H9 (cell line): ENCODE results near the gene ACADM. TPM values are rescaled to one million over a fixed set of nuclear protein-coding genes. Genes with fewer than 3 reads are reported as not detected.
A peak's percentile ranks its signal among the peaks of the same experiment; 100 is the strongest.

Source experiments
- DNase-seq: peaks from one replicate; pipeline ENCODE4 v3.0.0-alpha.2; 2017
- H2AFZ ChIP-seq: one replicate; pipeline ENCODE4 v1.6.1; 2013; ENCODE audit warnings: mild to moderate bottlenecking, low read length, control low read depth, moderate library complexity
- H2AK5ac ChIP-seq: 2 replicates; pipeline ENCODE4 v1.6.1; 2013; ENCODE audit warnings: low read length, control low read depth, mixed read lengths; ENCODE audit not compliant: insufficient read length
- H2BK120ac ChIP-seq: one replicate; pipeline ENCODE4 v1.6.1; 2013; ENCODE audit warnings: low read depth, mild to moderate bottlenecking, low read length, control low read depth, inconsistent platforms; ENCODE audit not compliant: poor library complexity, severe bottlenecking
- H2BK12ac ChIP-seq: 2 replicates; pipeline ENCODE4 v1.6.1; 2013; ENCODE audit warnings: low read length, control low read depth, mixed read lengths, low read depth; ENCODE audit not compliant: insufficient read length
- H2BK15ac ChIP-seq: 2 replicates; pipeline ENCODE4 v1.6.1; 2013; ENCODE audit warnings: low read depth, low read length, control low read depth
- H2BK20ac ChIP-seq: one replicate; pipeline ENCODE4 v1.6.1; 2013; ENCODE audit warnings: low read depth, mild to moderate bottlenecking, low read length, control low read depth, inconsistent platforms; ENCODE audit not compliant: poor library complexity, severe bottlenecking
- H2BK5ac ChIP-seq: 2 replicates; pipeline ENCODE4 v1.6.1; 2013; ENCODE audit warnings: low read length, control low read depth, mixed read lengths; ENCODE audit not compliant: insufficient read length
- H3K14ac ChIP-seq: 2 replicates; pipeline ENCODE4 v1.6.1; 2013; ENCODE audit warnings: low read length, control low read depth; ENCODE audit not compliant: insufficient read depth
- H3K18ac ChIP-seq: 2 replicates; pipeline ENCODE4 v1.6.1; 2013; ENCODE audit warnings: low read depth, mild to moderate bottlenecking, mixed read lengths, low read length, control low read depth; ENCODE audit not compliant: insufficient read length
- H3K23ac ChIP-seq: 2 replicates; pipeline ENCODE4 v1.6.1; 2013; ENCODE audit warnings: low read length, control low read depth, mixed read lengths, low read depth; ENCODE audit not compliant: insufficient read length
- H3K23me2 ChIP-seq: 2 replicates; pipeline ENCODE4 v1.6.1; 2013; ENCODE audit warnings: low read depth, mild to moderate bottlenecking, mixed read lengths, low read length, control low read depth; ENCODE audit not compliant: insufficient read length, poor library complexity, severe bottlenecking
- H3K27ac ChIP-seq: 2 replicates; pipeline ENCODE4 v1.5.1; 2013; ENCODE audit warnings: low read length, control low read depth, mixed read lengths, low read depth; ENCODE audit not compliant: insufficient read length
- H3K27me3 ChIP-seq: 2 replicates; pipeline ENCODE4 v1.6.1; 2013; ENCODE audit warnings: low read length, control low read depth, inconsistent platforms; ENCODE audit not compliant: insufficient read depth
- H3K4ac ChIP-seq: 2 replicates; pipeline ENCODE4 v1.6.1; 2013; ENCODE audit warnings: low read depth, mild to moderate bottlenecking, control low read depth, inconsistent platforms, low read length, moderate library complexity
- H3K4me1 ChIP-seq: 2 replicates; pipeline ENCODE4 v1.6.1; 2013; ENCODE audit warnings: low read length, control low read depth, inconsistent platforms; ENCODE audit not compliant: insufficient read depth
- H3K4me2 ChIP-seq: 2 replicates; pipeline ENCODE4 v1.6.1; 2013; ENCODE audit warnings: low read length, control low read depth, mixed read lengths; ENCODE audit not compliant: insufficient read length, insufficient read depth
- H3K56ac ChIP-seq: 2 replicates; pipeline ENCODE4 v1.6.1; 2013; ENCODE audit warnings: low read depth, mild to moderate bottlenecking, mixed read lengths, low read length, control low read depth; ENCODE audit not compliant: insufficient read length
- H3K79me1 ChIP-seq: 2 replicates; pipeline ENCODE4 v1.6.1; 2013; ENCODE audit warnings: low read depth, mild to moderate bottlenecking, moderate library complexity, low read length, control low read depth, inconsistent platforms; ENCODE audit not compliant: insufficient read depth, poor library complexity, severe bottlenecking
- H3K79me2 ChIP-seq: 2 replicates; pipeline ENCODE4 v1.6.1; 2013; ENCODE audit warnings: low read length, control low read depth, inconsistent platforms; ENCODE audit not compliant: insufficient read depth
- H3K9ac ChIP-seq: 2 replicates; pipeline ENCODE4 v1.6.1; 2013; ENCODE audit warnings: low read length, control low read depth, mixed read lengths; ENCODE audit not compliant: insufficient read length; ENCODE audit errors: extremely low read depth
- H3K9me3 ChIP-seq: one replicate; pipeline ENCODE4 v1.6.1; 2013; ENCODE audit warnings: low read depth, low read length, inconsistent platforms; ENCODE audit not compliant: control insufficient read depth
- H3T11ph ChIP-seq: one replicate; pipeline ENCODE4 v1.6.1; 2013; ENCODE audit warnings: mild to moderate bottlenecking, low read length, control low read depth, inconsistent platforms
- H4K20me1 ChIP-seq: one replicate; pipeline ENCODE4 v1.6.1; 2013; ENCODE audit not compliant: control insufficient read depth, insufficient read length, insufficient read depth
- H4K5ac ChIP-seq: 2 replicates; pipeline ENCODE4 v1.6.1; 2013; ENCODE audit warnings: low read depth, mild to moderate bottlenecking, mixed read lengths, low read length, control low read depth; ENCODE audit not compliant: insufficient read length
- H4K8ac ChIP-seq: replicated peaks from 2 replicates; pipeline ENCODE4 v1.6.1; 2013; ENCODE audit warnings: low read length, control low read depth, mixed read lengths, low read depth; ENCODE audit not compliant: insufficient read length
- H4K91ac ChIP-seq: 2 replicates; pipeline ENCODE4 v1.6.1; 2013; ENCODE audit warnings: low read depth, mild to moderate bottlenecking, moderate library complexity, mixed read lengths, low read length, control low read depth; ENCODE audit not compliant: insufficient read length
- H3K27ac Mint-ChIP-seq, 3 experiments: 2 replicates in 2 of 3; 3 replicates in 1 of 3; pipeline ENCODE4 v1.8.0; 2020 to 2021; ENCODE audit warnings: mixed read lengths in 3 of 3, mild to moderate bottlenecking in 1 of 3, moderate library complexity in 1 of 3
- H3K27me3 Mint-ChIP-seq: 2 replicates; pipeline ENCODE4 v1.8.0; 2021; ENCODE audit warnings: low read depth, mild to moderate bottlenecking, moderate library complexity, mixed read lengths
- H3K36me3 Mint-ChIP-seq, 3 experiments: 2 replicates in 2 of 3; 3 replicates in 1 of 3; pipeline ENCODE4 v1.8.0; 2020 to 2021; ENCODE audit warnings: low read depth in 3 of 3, mixed read lengths in 3 of 3; ENCODE audit not compliant: insufficient read depth in 1 of 3
- H3K4me1 Mint-ChIP-seq, 2 experiments: 2 replicates each; pipeline ENCODE4 v1.8.0; 2020; ENCODE audit warnings: mixed read lengths in 2 of 2
- H3K4me3 Mint-ChIP-seq, 2 experiments: 2 replicates in 1 of 2; 3 replicates in 1 of 2; pipeline ENCODE4 v1.8.0; 2020 to 2021; ENCODE audit warnings: mild to moderate bottlenecking in 2 of 2, mixed read lengths in 2 of 2, moderate library complexity in 1 of 2
- H3K9me3 Mint-ChIP-seq, 2 experiments: 2 replicates in 1 of 2; 3 replicates in 1 of 2; pipeline ENCODE4 v1.8.0; 2020; ENCODE audit warnings: mild to moderate bottlenecking in 2 of 2, mixed read lengths in 2 of 2, moderate library complexity in 1 of 2
- CTCF ChIP-seq: fragments of 200-600 bp; sonication (generic); conservative IDR thresholded peaks from 3 replicates; pipeline ENCODE4 v1.8.0; 2021; ENCODE audit warnings: antibody characterized with exemption, mild to moderate bottlenecking
- WGBS: extraction: QIAGEN DNeasy Blood & Tissue Kit; methylation state at CpG from one replicate; pipeline ENCODE4 v1.1.7; 2013; ENCODE audit warnings: missing lambda C conversion rate, low lambda C conversion rate, mixed read lengths; ENCODE audit not compliant: insufficient read length; ENCODE audit errors: extremely low coverage; 5-methylcytosine and 5-hydroxymethylcytosine counted together
- total RNA-seq: library from RNA; stranded (reverse); gene quantifications from 2 replicates; pipeline ENCODE4 v1.2.1, GENCODE V29; 2021

Gene ACADM
- total RNA-seq, 1 experiment from 2014 or later, result 51.3 TPM

- Histone ChIP-seq H3K27ac (no peak overlapping the region), H4K5ac (no peak overlapping the region)
Observed at GRCh38 chr1:75794382-75794781, 69.9 kb downstream of the ACADM start.

More at GRCh38 chr1:75794382-75794781, 69.9 kb downstream of the ACADM start:
- Histone ChIP-seq H3K27me3 (no peaks in the 10 kb centered on the region), H3K79me2 (no peaks in the 10 kb centered on the region; the same call in 1 of the 2 replicates), H2BK20ac (no peak overlapping the region), H2AK5ac (no peak overlapping the region), H3K23me2 (no peaks in the 10 kb centered on the region), H4K8ac (no peak overlapping the region), H3K18ac (no peak overlapping the region), H3K4me1 (no peaks in the 10 kb centered on the region), H2BK12ac (no peak overlapping the region), H2BK5ac (no peak overlapping the region), H3K9ac (no peak overlapping the region), H3K23ac (no peak overlapping the region), H2BK15ac (no peak overlapping the region), H3T11ph (no peak overlapping the region), H3K4ac (no peak overlapping the region), H4K91ac (no peak overlapping the region), H3K4me2 (no peak overlapping the region), H3K14ac (no peak overlapping the region), H2BK120ac (no peak overlapping the region), H4K20me1 (no peaks in the 10 kb centered on the region), H2AFZ (no peak overlapping the region), H3K79me1 (no peaks in the 10 kb centered on the region), H3K56ac (no peak overlapping the region), H3K9me3 (no peaks in the 10 kb centered on the region)
- H3K27me3 Mint-ChIP-seq, result no peaks in the 10 kb centered on the region; the same call in 1 of the 2 replicates
- H3K4me1 Mint-ChIP-seq, result peaks cover 17 to 22% of the 10 kb centered on the region in 2 experiments
- no CpG with 5 or more reads among the region's 2 CpGs for WGBS
- no peaks in the 10 kb centered on the region for H3K9me3 Mint-ChIP-seq
- H3K4me3 Mint-ChIP-seq, result no peak overlapping the region
- DNase-seq, result no peak
- H3K36me3 Mint-ChIP-seq, result peaks cover 48 to 90% (median 64%) of the 10 kb centered on the region in 3 experiments; a peak in 6 of 7 replicates
- peak overlapping the region in 1 of 3 experiments; percentile 43; a peak in 2 of 7 replicates for H3K27ac Mint-ChIP-seq
- TF ChIP-seq CTCF, result no peak
